ENCODE measurements around the gene YY1. TPM values are rescaled to one million over a fixed set of nuclear protein-coding genes. Genes with fewer than 3 reads are reported as not detected.
"Not testable (repeated sequence)": the region's sequence is repeated elsewhere in the genome, so short reads cannot be mapped to it uniquely, and the experiment has no call there.

The YY1 gene
- total RNA-seq, 1 donor from 2014 or later, result 77.2 TPM

DNA sequence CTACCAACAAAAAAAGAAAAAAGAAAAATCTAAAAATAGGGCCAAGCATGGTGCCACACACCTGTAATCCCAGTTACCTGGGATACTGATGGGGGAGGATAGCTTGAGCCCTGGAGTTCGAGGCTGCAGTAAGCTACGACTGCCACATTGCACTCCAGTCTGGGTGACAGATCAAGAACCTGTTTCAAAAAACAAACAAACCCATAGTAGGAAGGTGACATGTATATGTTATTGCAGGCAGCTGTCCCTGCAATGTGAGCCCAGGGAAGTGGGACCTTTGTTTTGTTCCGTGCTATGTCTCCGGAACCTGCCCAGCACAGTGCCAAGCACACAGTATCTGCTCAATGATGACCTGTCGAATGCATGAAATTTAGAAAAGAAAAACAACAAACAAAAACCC is 37.2 kb upstream of the YY1 start:
- DNase-seq (ENCODE audit: extremely low spot score, unreplicated experiment), result no peak
- Mint-ChIP-seq H3K4me3 (ENCODE audit: unreplicated experiment) (no peak overlapping the region), H3K36me3 (ENCODE audit: unreplicated experiment) (no peaks in the 10 kb centered on the region), H3K9me3 (ENCODE audit: unreplicated experiment) (no peaks in the 10 kb centered on the region), H3K4me1 (ENCODE audit: unreplicated experiment) (peaks cover 4% of the 10 kb centered on the region), H3K27me3 (ENCODE audit: unreplicated experiment) (no peaks in the 10 kb centered on the region), H3K27ac (ENCODE audit: unreplicated experiment) (no peak overlapping the region)
- TF ChIP-seq, protein P1, sequence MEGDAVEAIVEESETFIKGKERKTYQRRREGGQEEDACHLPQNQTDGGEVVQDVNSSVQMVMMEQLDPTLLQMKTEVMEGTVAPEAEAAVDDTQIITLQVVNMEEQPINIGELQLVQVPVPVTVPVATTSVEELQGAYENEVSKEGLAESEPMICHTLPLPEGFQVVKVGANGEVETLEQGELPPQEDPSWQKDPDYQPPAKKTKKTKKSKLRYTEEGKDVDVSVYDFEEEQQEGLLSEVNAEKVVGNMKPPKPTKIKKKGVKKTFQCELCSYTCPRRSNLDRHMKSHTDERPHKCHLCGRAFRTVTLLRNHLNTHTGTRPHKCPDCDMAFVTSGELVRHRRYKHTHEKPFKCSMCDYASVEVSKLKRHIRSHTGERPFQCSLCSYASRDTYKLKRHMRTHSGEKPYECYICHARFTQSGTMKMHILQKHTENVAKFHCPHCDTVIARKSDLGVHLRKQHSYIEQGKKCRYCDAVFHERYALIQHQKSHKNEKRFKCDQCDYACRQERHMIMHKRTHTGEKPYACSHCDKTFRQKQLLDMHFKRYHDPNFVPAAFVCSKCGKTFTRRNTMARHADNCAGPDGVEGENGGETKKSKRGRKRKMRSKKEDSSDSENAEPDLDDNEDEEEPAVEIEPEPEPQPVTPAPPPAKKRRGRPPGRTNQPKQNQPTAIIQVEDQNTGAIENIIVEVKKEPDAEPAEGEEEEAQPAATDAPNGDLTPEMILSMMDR (IDR thresholded peaks at IDR 0.05), result no peak

GRCh38 chr14:100202712-100203111 is 36.2 kb upstream of the YY1 start:
- Mint-ChIP-seq H3K36me3 (ENCODE audit: unreplicated experiment) (peaks cover 2% of the 10 kb centered on the region), H3K9me3 (ENCODE audit: unreplicated experiment) (no peaks in the 10 kb centered on the region), H3K27ac (ENCODE audit: unreplicated experiment) (no peak overlapping the region), H3K4me3 (ENCODE audit: unreplicated experiment) (no peak overlapping the region), H3K4me1 (ENCODE audit: unreplicated experiment) (peaks cover 4% of the 10 kb centered on the region), H3K27me3 (ENCODE audit: unreplicated experiment) (no peaks in the 10 kb centered on the region)
- TF ChIP-seq, protein P1 (IDR thresholded peaks at IDR 0.05), result no peak
- no peak for DNase-seq (ENCODE audit: extremely low spot score, unreplicated experiment)

- H3K4me3 Mint-ChIP-seq (ENCODE audit: unreplicated experiment), result no peak overlapping the region
- H3K9me3 Mint-ChIP-seq (ENCODE audit: unreplicated experiment), result no peaks in the 10 kb centered on the region
- TF ChIP-seq, protein P1 (IDR thresholded peaks at IDR 0.05), result no peak
- H3K4me1 Mint-ChIP-seq (ENCODE audit: unreplicated experiment), result peaks cover 4% of the 10 kb centered on the region
- no peak for DNase-seq (ENCODE audit: extremely low spot score, unreplicated experiment)
- H3K27ac Mint-ChIP-seq (ENCODE audit: unreplicated experiment), result no peak overlapping the region
- H3K27me3 Mint-ChIP-seq (ENCODE audit: unreplicated experiment), result no peaks in the 10 kb centered on the region
- peaks cover 2% of the 10 kb centered on the region for H3K36me3 Mint-ChIP-seq (ENCODE audit: unreplicated experiment)
Measured at GRCh38 chr14:100203146-100203545, 35.8 kb upstream of the YY1 start.

DNA sequence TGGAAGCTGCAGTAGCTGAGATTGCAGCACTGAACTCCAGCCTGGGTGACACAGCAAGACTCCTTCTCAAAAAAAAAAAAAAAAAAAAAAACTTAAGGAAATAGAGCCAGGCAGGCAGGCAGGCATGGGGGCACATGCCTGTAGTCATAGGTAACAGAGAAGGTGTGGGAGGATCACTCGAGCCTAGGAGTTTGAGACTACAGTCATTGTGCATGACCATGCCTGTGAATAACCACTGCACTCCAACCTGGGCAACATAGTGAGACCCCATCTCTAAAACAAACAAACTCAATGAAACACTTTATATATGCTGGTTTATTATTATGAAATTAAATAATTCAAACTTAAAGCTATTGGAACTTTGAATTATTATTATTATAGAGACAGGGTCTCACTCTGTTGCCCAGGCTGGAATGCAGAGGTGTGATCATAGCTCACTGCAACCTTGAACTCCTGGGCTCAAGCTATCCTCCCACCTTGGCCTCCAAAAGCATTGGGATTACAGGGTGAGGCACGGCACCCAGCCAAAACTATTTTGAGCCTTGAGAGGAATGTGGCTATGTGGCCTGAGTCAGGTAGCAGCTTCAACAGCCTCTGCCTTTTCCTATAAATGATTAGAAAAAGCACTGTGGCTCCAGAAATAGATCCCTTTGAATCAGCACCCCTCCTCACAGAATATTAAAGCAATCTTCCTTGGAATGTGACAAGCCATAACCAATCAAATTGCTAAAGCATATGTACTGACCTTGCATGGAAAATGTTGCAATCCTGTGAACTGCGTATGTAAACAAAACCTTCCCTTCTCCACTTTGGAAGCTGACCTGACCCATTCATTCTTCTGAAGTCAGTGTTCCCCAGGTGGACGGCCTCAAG is 34.7 kb upstream of the YY1 start:
- TF ChIP-seq, protein P1 (IDR thresholded peaks at IDR 0.05), result no peak
- peaks cover 4% of the 10 kb centered on the region for H3K4me1 Mint-ChIP-seq (ENCODE audit: unreplicated experiment)
- H3K9me3 Mint-ChIP-seq (ENCODE audit: unreplicated experiment), result no peaks in the 10 kb centered on the region
- no peak overlapping the region for H3K27ac Mint-ChIP-seq (ENCODE audit: unreplicated experiment)
- DNase-seq (ENCODE audit: extremely low spot score, unreplicated experiment), result no peak
- no peaks in the 10 kb centered on the region for H3K27me3 Mint-ChIP-seq (ENCODE audit: unreplicated experiment)
- H3K36me3 Mint-ChIP-seq (ENCODE audit: unreplicated experiment), result peaks cover 2% of the 10 kb centered on the region
- H3K4me3 Mint-ChIP-seq (ENCODE audit: unreplicated experiment), result no peak overlapping the region

DNA sequence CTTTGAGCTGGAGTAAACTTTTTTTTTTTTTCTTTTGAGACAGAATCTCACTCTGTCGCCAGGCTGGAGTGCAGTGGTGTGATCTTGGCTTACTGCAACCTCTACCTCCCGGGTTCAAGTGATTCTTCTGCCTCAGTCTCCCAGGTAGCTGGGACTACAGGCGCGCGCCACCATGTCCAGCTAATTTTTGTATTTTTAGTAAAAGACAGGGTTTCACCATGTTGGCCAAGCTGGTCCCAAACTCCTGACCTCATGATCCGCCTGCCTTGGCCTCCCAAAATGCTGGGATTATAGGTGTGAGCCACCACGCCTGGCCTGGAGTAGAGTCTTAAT is 34.1 kb upstream of the YY1 start:
- H3K4me3 Mint-ChIP-seq (ENCODE audit: unreplicated experiment); H3K27ac Mint-ChIP-seq (ENCODE audit: unreplicated experiment); H3K9me3 Mint-ChIP-seq (ENCODE audit: unreplicated experiment); H3K4me1 Mint-ChIP-seq (ENCODE audit: unreplicated experiment); H3K27me3 Mint-ChIP-seq (ENCODE audit: unreplicated experiment); DNase-seq (ENCODE audit: extremely low spot score, unreplicated experiment); H3K36me3 Mint-ChIP-seq (ENCODE audit: unreplicated experiment): not testable (repeated sequence)

GRCh38 chr14:100207588-100207987 is 31.4 kb upstream of the YY1 start:
- H3K27me3 Mint-ChIP-seq (ENCODE audit: unreplicated experiment); H3K4me1 Mint-ChIP-seq (ENCODE audit: unreplicated experiment); H3K36me3 Mint-ChIP-seq (ENCODE audit: unreplicated experiment); H3K27ac Mint-ChIP-seq (ENCODE audit: unreplicated experiment); H3K9me3 Mint-ChIP-seq (ENCODE audit: unreplicated experiment); DNase-seq (ENCODE audit: extremely low spot score, unreplicated experiment); H3K4me3 Mint-ChIP-seq (ENCODE audit: unreplicated experiment): not testable (repeated sequence)

GRCh38 chr14:100208136-100208535 is 30.8 kb upstream of the YY1 start:
- not testable (repeated sequence) for H3K4me1 Mint-ChIP-seq (ENCODE audit: unreplicated experiment); H3K27me3 Mint-ChIP-seq (ENCODE audit: unreplicated experiment); H3K4me3 Mint-ChIP-seq (ENCODE audit: unreplicated experiment); H3K9me3 Mint-ChIP-seq (ENCODE audit: unreplicated experiment); DNase-seq (ENCODE audit: extremely low spot score, unreplicated experiment); H3K36me3 Mint-ChIP-seq (ENCODE audit: unreplicated experiment); H3K27ac Mint-ChIP-seq (ENCODE audit: unreplicated experiment)

Measured in osteocyte (in vitro differentiated cells).